H9 (cell line): ENCODE measurements around the gene PDE4C. TPM values are rescaled to one million over a fixed set of nuclear protein-coding genes. Genes with fewer than 3 reads are reported as not detected.

Experiments
- DNase-seq: peaks from one replicate; pipeline ENCODE4 v3.0.0-alpha.2; 2017
- H2AFZ ChIP-seq: one replicate; pipeline ENCODE4 v1.6.1; 2013; ENCODE audit warnings: mild to moderate bottlenecking, low read length, control low read depth, moderate library complexity
- H2AK5ac ChIP-seq: 2 replicates; pipeline ENCODE4 v1.6.1; 2013; ENCODE audit warnings: low read length, control low read depth, mixed read lengths; ENCODE audit not compliant: insufficient read length
- H2BK120ac ChIP-seq: one replicate; pipeline ENCODE4 v1.6.1; 2013; ENCODE audit warnings: low read depth, mild to moderate bottlenecking, low read length, control low read depth, inconsistent platforms; ENCODE audit not compliant: poor library complexity, severe bottlenecking
- H2BK12ac ChIP-seq: 2 replicates; pipeline ENCODE4 v1.6.1; 2013; ENCODE audit warnings: low read length, control low read depth, mixed read lengths, low read depth; ENCODE audit not compliant: insufficient read length
- H2BK15ac ChIP-seq: 2 replicates; pipeline ENCODE4 v1.6.1; 2013; ENCODE audit warnings: low read depth, low read length, control low read depth
- H2BK20ac ChIP-seq: one replicate; pipeline ENCODE4 v1.6.1; 2013; ENCODE audit warnings: low read depth, mild to moderate bottlenecking, low read length, control low read depth, inconsistent platforms; ENCODE audit not compliant: poor library complexity, severe bottlenecking
- H2BK5ac ChIP-seq: 2 replicates; pipeline ENCODE4 v1.6.1; 2013; ENCODE audit warnings: low read length, control low read depth, mixed read lengths; ENCODE audit not compliant: insufficient read length
- H3K14ac ChIP-seq: 2 replicates; pipeline ENCODE4 v1.6.1; 2013; ENCODE audit warnings: low read length, control low read depth; ENCODE audit not compliant: insufficient read depth
- H3K18ac ChIP-seq: 2 replicates; pipeline ENCODE4 v1.6.1; 2013; ENCODE audit warnings: low read depth, mild to moderate bottlenecking, mixed read lengths, low read length, control low read depth; ENCODE audit not compliant: insufficient read length
- H3K23ac ChIP-seq: 2 replicates; pipeline ENCODE4 v1.6.1; 2013; ENCODE audit warnings: low read length, control low read depth, mixed read lengths, low read depth; ENCODE audit not compliant: insufficient read length
- H3K23me2 ChIP-seq: 2 replicates; pipeline ENCODE4 v1.6.1; 2013; ENCODE audit warnings: low read depth, mild to moderate bottlenecking, mixed read lengths, low read length, control low read depth; ENCODE audit not compliant: insufficient read length, poor library complexity, severe bottlenecking
- H3K27ac ChIP-seq: 2 replicates; pipeline ENCODE4 v1.5.1; 2013; ENCODE audit warnings: low read length, control low read depth, mixed read lengths, low read depth; ENCODE audit not compliant: insufficient read length
- H3K27me3 ChIP-seq: 2 replicates; pipeline ENCODE4 v1.6.1; 2013; ENCODE audit warnings: low read length, control low read depth, inconsistent platforms; ENCODE audit not compliant: insufficient read depth
- H3K4ac ChIP-seq: 2 replicates; pipeline ENCODE4 v1.6.1; 2013; ENCODE audit warnings: low read depth, mild to moderate bottlenecking, control low read depth, inconsistent platforms, low read length, moderate library complexity
- H3K4me1 ChIP-seq: 2 replicates; pipeline ENCODE4 v1.6.1; 2013; ENCODE audit warnings: low read length, control low read depth, inconsistent platforms; ENCODE audit not compliant: insufficient read depth
- H3K4me2 ChIP-seq: 2 replicates; pipeline ENCODE4 v1.6.1; 2013; ENCODE audit warnings: low read length, control low read depth, mixed read lengths; ENCODE audit not compliant: insufficient read length, insufficient read depth
- H3K56ac ChIP-seq: 2 replicates; pipeline ENCODE4 v1.6.1; 2013; ENCODE audit warnings: low read depth, mild to moderate bottlenecking, mixed read lengths, low read length, control low read depth; ENCODE audit not compliant: insufficient read length
- H3K79me1 ChIP-seq: 2 replicates; pipeline ENCODE4 v1.6.1; 2013; ENCODE audit warnings: low read depth, mild to moderate bottlenecking, moderate library complexity, low read length, control low read depth, inconsistent platforms; ENCODE audit not compliant: insufficient read depth, poor library complexity, severe bottlenecking
- H3K79me2 ChIP-seq: 2 replicates; pipeline ENCODE4 v1.6.1; 2013; ENCODE audit warnings: low read length, control low read depth, inconsistent platforms; ENCODE audit not compliant: insufficient read depth
- H3K9ac ChIP-seq: 2 replicates; pipeline ENCODE4 v1.6.1; 2013; ENCODE audit warnings: low read length, control low read depth, mixed read lengths; ENCODE audit not compliant: insufficient read length; ENCODE audit errors: extremely low read depth
- H3K9me3 ChIP-seq: one replicate; pipeline ENCODE4 v1.6.1; 2013; ENCODE audit warnings: low read depth, low read length, inconsistent platforms; ENCODE audit not compliant: control insufficient read depth
- H3T11ph ChIP-seq: one replicate; pipeline ENCODE4 v1.6.1; 2013; ENCODE audit warnings: mild to moderate bottlenecking, low read length, control low read depth, inconsistent platforms
- H4K20me1 ChIP-seq: one replicate; pipeline ENCODE4 v1.6.1; 2013; ENCODE audit not compliant: control insufficient read depth, insufficient read length, insufficient read depth
- H4K5ac ChIP-seq: 2 replicates; pipeline ENCODE4 v1.6.1; 2013; ENCODE audit warnings: low read depth, mild to moderate bottlenecking, mixed read lengths, low read length, control low read depth; ENCODE audit not compliant: insufficient read length
- H4K8ac ChIP-seq: replicated peaks from 2 replicates; pipeline ENCODE4 v1.6.1; 2013; ENCODE audit warnings: low read length, control low read depth, mixed read lengths, low read depth; ENCODE audit not compliant: insufficient read length
- H4K91ac ChIP-seq: 2 replicates; pipeline ENCODE4 v1.6.1; 2013; ENCODE audit warnings: low read depth, mild to moderate bottlenecking, moderate library complexity, mixed read lengths, low read length, control low read depth; ENCODE audit not compliant: insufficient read length
- H3K27ac Mint-ChIP-seq, 3 experiments: 2 replicates in 2 of 3; 3 replicates in 1 of 3; pipeline ENCODE4 v1.8.0; 2020 to 2021; ENCODE audit warnings: mixed read lengths in 3 of 3, mild to moderate bottlenecking in 1 of 3, moderate library complexity in 1 of 3
- H3K27me3 Mint-ChIP-seq: 2 replicates; pipeline ENCODE4 v1.8.0; 2021; ENCODE audit warnings: low read depth, mild to moderate bottlenecking, moderate library complexity, mixed read lengths
- H3K36me3 Mint-ChIP-seq, 3 experiments: 2 replicates in 2 of 3; 3 replicates in 1 of 3; pipeline ENCODE4 v1.8.0; 2020 to 2021; ENCODE audit warnings: low read depth in 3 of 3, mixed read lengths in 3 of 3; ENCODE audit not compliant: insufficient read depth in 1 of 3
- H3K4me1 Mint-ChIP-seq, 2 experiments: 2 replicates each; pipeline ENCODE4 v1.8.0; 2020; ENCODE audit warnings: mixed read lengths in 2 of 2
- H3K4me3 Mint-ChIP-seq, 2 experiments: 2 replicates in 1 of 2; 3 replicates in 1 of 2; pipeline ENCODE4 v1.8.0; 2020 to 2021; ENCODE audit warnings: mild to moderate bottlenecking in 2 of 2, mixed read lengths in 2 of 2, moderate library complexity in 1 of 2
- H3K9me3 Mint-ChIP-seq, 2 experiments: 2 replicates in 1 of 2; 3 replicates in 1 of 2; pipeline ENCODE4 v1.8.0; 2020; ENCODE audit warnings: mild to moderate bottlenecking in 2 of 2, mixed read lengths in 2 of 2, moderate library complexity in 1 of 2
- CTCF ChIP-seq: fragments of 200-600 bp; sonication (generic); conservative IDR thresholded peaks from 3 replicates; pipeline ENCODE4 v1.8.0; 2021; ENCODE audit warnings: antibody characterized with exemption, mild to moderate bottlenecking
- WGBS: extraction: QIAGEN DNeasy Blood & Tissue Kit; methylation state at CpG from one replicate; pipeline ENCODE4 v1.1.7; 2013; ENCODE audit warnings: missing lambda C conversion rate, low lambda C conversion rate, mixed read lengths; ENCODE audit not compliant: insufficient read length; ENCODE audit errors: extremely low coverage; 5-methylcytosine and 5-hydroxymethylcytosine counted together
- total RNA-seq: library from RNA; stranded (reverse); gene quantifications from 2 replicates; pipeline ENCODE4 v1.2.1, GENCODE V29; 2021

PDE4C gene
- total RNA-seq, 1 experiment from 2014 or later: 1.8 TPM

- Histone ChIP-seq H3K56ac (no peak overlapping the region), H4K20me1 (no peaks in the 10 kb centered on the region), H3K4me2 (no peak overlapping the region), H3K27me3 (no peaks in the 10 kb centered on the region), H3K27ac (no peak overlapping the region), H2AFZ (no peak overlapping the region), H2BK5ac (no peak overlapping the region), H3K23ac (no peak overlapping the region), H2AK5ac (no peak overlapping the region), H3K18ac (no peak overlapping the region), H2BK20ac (no peak overlapping the region), H3K23me2 (no peaks in the 10 kb centered on the region), H3K14ac (no peak overlapping the region), H3K79me1 (no peaks in the 10 kb centered on the region), H3K9ac (no peak overlapping the region), H4K91ac (no peak overlapping the region), H2BK12ac (no peak overlapping the region), H4K5ac (no peak overlapping the region), H3K4me1 (no peaks in the 10 kb centered on the region), H2BK15ac (no peak overlapping the region), H2BK120ac (no peak overlapping the region), H3T11ph (no peak overlapping the region), H3K9me3 (no peaks in the 10 kb centered on the region), H3K4ac (no peak overlapping the region), H4K8ac (no peak overlapping the region), H3K79me2 (no peaks in the 10 kb centered on the region)
- no CpG with 5 or more reads among the region's 12 CpGs for WGBS
- Mint-ChIP-seq H3K4me3 (no peak overlapping the region), H3K27ac (no peak overlapping the region), H3K36me3 (no peaks in the 10 kb centered on the region), H3K4me1 (no peaks in the 10 kb centered on the region), H3K9me3 (no peaks in the 10 kb centered on the region), H3K27me3 (peaks cover 49% of the 10 kb centered on the region)
- TF ChIP-seq CTCF: no peak
- peak; percentile 56 for DNase-seq
These were observed 13.1 kb upstream of the PDE4C start for GRCh38 chr19:18239303-18239702.
